HepG2 (cell line): ENCODE data around the gene DNAJC18. TPM values are rescaled to one million over a fixed set of nuclear protein-coding genes. Genes with fewer than 3 reads are reported as not detected.

Experiments used
- ATAC-seq: fragments of 200-7000 bp; cut with Tn5 transposase; 3 replicates; pipeline ENCODE4 v1.9.1; 2020; ENCODE audit warnings: mild to moderate bottlenecking, moderate library complexity
- BruUV-seq: library from RNA; stranded (reverse); fragments of 400-500 nt; replicated peaks from 2 replicates; lab custom pipeline; 2021; lab: Mats Ljungman, UMichigan
- CTCF ChIA-PET: fragments of 300-600 bp; formaldehyde crosslinking; extraction: SDS; loops from one replicate; lab custom pipeline; 2021; ENCODE audit warnings: low total read pairs, inconsistent platforms, low intra/inter-chr PET ratio; lab: Yijun Ruan, JAX
- POLR2A ChIA-PET: fragments of 350-600 bp; sonication (Branson Sonifier 250); formaldehyde crosslinking; loops from one replicate; lab custom pipeline; 2020; ENCODE audit warnings: antibody characterized with exemption, inconsistent platforms; lab: Yijun Ruan, JAX
- DNase-seq: peaks from one replicate; pipeline ENCODE4 v3.0.0-alpha.2; 2015; ENCODE audit warnings: low spot score
- FAIRE-seq: peaks from 3 replicates; lab custom pipeline; 2011; peaks lifted over from hg19 to GRCh38; lab: Jason Lieb, UNC
- H2AFZ ChIP-seq: one replicate; pipeline ENCODE4 v1.6.1; 2011; ENCODE audit warnings: low read length, inconsistent platforms
- H3K27ac ChIP-seq: fragments of 300-600 bp; 3 replicates; pipeline ENCODE4 v1.8.0; 2011; ENCODE audit warnings: mixed run types, mild to moderate bottlenecking, mixed read lengths, low read length, inconsistent platforms; ENCODE audit not compliant: insufficient read depth; ENCODE audit errors: extremely low read length
- H3K27me3 ChIP-seq, 2 experiments: fragments of 200-600 bp in 1 of 2; 2 replicates in 1 of 2; 3 replicates in 1 of 2; pipeline versions ENCODE4 v1.6.0 to v1.8.0; 2011; ENCODE audit warnings: low read length in 2 of 2, mild to moderate bottlenecking in 2 of 2, moderate library complexity in 2 of 2, inconsistent platforms in 1 of 2; ENCODE audit not compliant: insufficient read depth in 2 of 2, control insufficient read depth in 1 of 2
- H3K36me3 ChIP-seq, 2 experiments: fragments of 200-600 bp in 1 of 2; replicated peaks in 1 of 2; 2 replicates in 1 of 2; 3 replicates in 1 of 2; pipeline versions ENCODE4 v1.5.1 to v1.8.0; 2011; ENCODE audit warnings: low read length in 2 of 2, inconsistent platforms in 1 of 2; ENCODE audit not compliant: insufficient read depth in 2 of 2, control insufficient read depth in 1 of 2
- H3K4me1 ChIP-seq: 2 replicates; pipeline ENCODE4 v1.5.1; 2012; ENCODE audit warnings: low read length, inconsistent platforms; ENCODE audit not compliant: insufficient read depth
- H3K4me2 ChIP-seq: 2 replicates; pipeline ENCODE4 v1.6.0; 2011; ENCODE audit warnings: low read depth, low read length, inconsistent platforms
- H3K4me3 ChIP-seq, 3 experiments: fragments of 200-600 bp in 1 of 3; sonication (generic), shearing (Covaris generic) in 1 of 3; replicated peaks in 1 of 3; 2 replicates each; pipeline ENCODE4 v1.5.1; 2011 to 2016; ENCODE audit warnings: low read length in 3 of 3, inconsistent platforms in 2 of 3, low read depth in 2 of 3, mild to moderate bottlenecking in 2 of 3, control low read depth in 1 of 3, mixed read lengths in 1 of 3; ENCODE audit not compliant: insufficient read depth in 1 of 3
- H3K79me2 ChIP-seq: one replicate; pipeline ENCODE4 v1.6.1; 2011; ENCODE audit warnings: low read length, inconsistent platforms; ENCODE audit not compliant: insufficient read depth
- H3K9ac ChIP-seq: 2 replicates; pipeline ENCODE4 v1.6.0; 2011; ENCODE audit warnings: mild to moderate bottlenecking, low read depth, low read length, inconsistent platforms; ENCODE audit not compliant: insufficient read depth
- H3K9me3 ChIP-seq: 2 replicates; pipeline ENCODE4 v1.5.1; 2012; ENCODE audit warnings: mild to moderate bottlenecking, low read length
- H4K20me1 ChIP-seq: 2 replicates; pipeline ENCODE4 v1.6.0; 2011; ENCODE audit warnings: inconsistent platforms, mild to moderate bottlenecking, low read length, moderate library complexity; ENCODE audit not compliant: insufficient read depth
- ARHGAP35 ChIP-seq: sonication (generic); formaldehyde crosslinking; IDR thresholded peaks from 2 replicates; pipeline ENCODE4 v1.9.0; 2022; ENCODE audit warnings: mild to moderate bottlenecking, inconsistent platforms, moderate library complexity, missing genetic modification reagents, borderline replicate concordance
- CBX1 ChIP-seq: IDR thresholded peaks from one replicate; pipeline ENCODE4 v1.6.1; 2016; ENCODE audit warnings: antibody characterized with exemption, low read depth
- DPF2 ChIP-seq: sonication (generic); formaldehyde crosslinking; IDR thresholded peaks from 2 replicates; pipeline ENCODE4 v1.4.0; 2020; ENCODE audit warnings: mild to moderate bottlenecking, low read depth, missing genetic modification reagents, borderline replicate concordance
- GTF3A ChIP-seq: sonication (generic); formaldehyde crosslinking; conservative IDR thresholded peaks from 2 replicates; pipeline ENCODE4 v1.4.0; 2020; ENCODE audit warnings: mild to moderate bottlenecking, missing genetic modification reagents
- HOXA9 ChIP-seq: sonication (generic); formaldehyde crosslinking; IDR thresholded peaks from 2 replicates; pipeline ENCODE4 v1.8.1; 2022; ENCODE audit warnings: missing genetic modification reagents, mild to moderate bottlenecking, moderate library complexity, borderline replicate concordance
- KDM3A ChIP-seq: IDR thresholded peaks from 2 replicates; pipeline ENCODE4 v1.6.1; 2018; ENCODE audit warnings: low read depth, missing compliant biosample characterization
- MAFF ChIP-seq: IDR thresholded peaks from 2 replicates; pipeline ENCODE4 v1.6.1; 2011; ENCODE audit warnings: low read depth, low read length, improper control_type of control experiment
- MTF2 ChIP-seq: sonication (generic); formaldehyde crosslinking; IDR thresholded peaks from 2 replicates; pipeline ENCODE4 v1.5.0; 2020; ENCODE audit warnings: missing genetic modification reagents, borderline replicate concordance
- NFE2L1 ChIP-seq: sonication (generic); formaldehyde crosslinking; IDR thresholded peaks from 2 replicates; pipeline ENCODE4 v1.4.0; 2020; ENCODE audit warnings: missing genetic modification reagents, mild to moderate bottlenecking, borderline replicate concordance
- RAD51 ChIP-seq: fragments of 450-650 bp; IDR thresholded peaks from 2 replicates; pipeline ENCODE4 v1.6.1; 2016; ENCODE audit warnings: borderline replicate concordance
- RBM39 ChIP-seq: fragments of 200-400 bp; formaldehyde crosslinking; IDR thresholded peaks from one replicate; pipeline ENCODE4 v1.6.1; 2018; ENCODE audit warnings: antibody characterized with exemption, mild to moderate bottlenecking, low read depth, low read length; ENCODE audit not compliant: poor library complexity, severe bottlenecking
- RFX3 ChIP-seq: IDR thresholded peaks from 2 replicates; pipeline ENCODE4 v1.6.1; 2016; ENCODE audit warnings: missing biosample characterization, missing genetic modification reagents
- RXRB ChIP-seq: IDR thresholded peaks from 2 replicates; pipeline ENCODE4 v1.6.1; 2016; ENCODE audit warnings: borderline replicate concordance, missing genetic modification reagents, missing compliant biosample characterization
- SATB2 ChIP-seq: sonication (generic); formaldehyde crosslinking; IDR thresholded peaks from 2 replicates; pipeline ENCODE4 v1.5.0; 2020; ENCODE audit warnings: missing genetic modification reagents
- U2AF2 ChIP-seq: fragments of 200-400 bp; formaldehyde crosslinking; IDR thresholded peaks from 2 replicates; pipeline ENCODE4 v1.6.1; 2017; ENCODE audit warnings: low read depth, mild to moderate bottlenecking, low read length
- ZBTB34 ChIP-seq: sonication (generic); formaldehyde crosslinking; IDR thresholded peaks from 2 replicates; pipeline ENCODE4 v1.8.0; 2022; ENCODE audit warnings: mild to moderate bottlenecking, missing genetic modification reagents
- ZNF446 ChIP-seq: sonication (generic); formaldehyde crosslinking; IDR thresholded peaks from 2 replicates; pipeline ENCODE4 v1.5.0; 2020; ENCODE audit warnings: mild to moderate bottlenecking, missing genetic modification reagents
- ZNF563 ChIP-seq: sonication (generic); formaldehyde crosslinking; IDR thresholded peaks from 2 replicates; pipeline ENCODE4 v1.8.0; 2022; ENCODE audit warnings: mild to moderate bottlenecking, moderate library complexity, missing genetic modification reagents
- ZNF878 ChIP-seq: sonication (generic); formaldehyde crosslinking; IDR thresholded peaks from 2 replicates; pipeline ENCODE4 v1.8.1; 2023; ENCODE audit warnings: mild to moderate bottlenecking, missing genetic modification reagents, moderate library complexity
- WGBS: methylation state at CpG from one replicate; pipeline ENCODE4 v1.1.6; 2017; ENCODE audit warnings: low lambda C conversion rate; 5-methylcytosine and 5-hydroxymethylcytosine counted together
- in situ Hi-C: cut with HindIII; loops from 2 replicates; pipeline ENCODE4 v1.10.0; 2017; ENCODE audit warnings: low pct_unique_long_range_greater_than_20kb; ENCODE audit not compliant: extremely low pct_ligation_motif_present
- intact Hi-C: fragments of 100-400 bp; cut with micrococcal nuclease; formaldehyde crosslinking; loops from one replicate; pipeline ENCODE4 v1.10.0; 2022; ENCODE audit not compliant: unreplicated experiment
- polyA plus RNA-seq, 8 experiments: library from polyadenylated mRNA; depleted of rRNA in 3 of 8; stranded (reverse) in 7 of 8; unstranded in 1 of 8; fragments of >200 nt; fragmentation: Illumina TruSeq in 4 of 8; extraction: Trizol in 4 of 8; gene quantifications; 2 replicates each; pipeline versions ENCODE4 v1.2.1 to v1.2.3, GENCODE V29; 2011 to 2016; ENCODE audit warnings: low read depth in 4 of 8, missing spikeins in 1 of 8, mixed read lengths in 1 of 8; ENCODE audit not compliant: insufficient read depth in 1 of 8
- total RNA-seq, 5 experiments: library from RNA; depleted of rRNA; stranded (reverse); fragments of >200 nt; fragmentation: Illumina TruSeq; extraction: Trizol; gene quantifications; 2 replicates each; pipeline ENCODE4 v1.2.3, GENCODE V29; 2016; ENCODE audit warnings: low read depth in 1 of 5

Gene DNAJC18
- total and polyA plus RNA-seq, 2 of the 13 experiments (the other 11 are each of a cell fraction or from before 2014, with no cell fraction given): 6.5 to 6.6 TPM

GRCh38 chr5:139391570-139392323 is 47.6 kb downstream of the DNAJC18 start (continued):
- TF ChIP-seq ZNF878: no peak
- no peak for TF ChIP-seq ZNF446 (CRISPR knock-in tag)
- TF ChIP-seq RXRB: no peak
- TF ChIP-seq, all 625 proteins: peak for 0

- Histone ChIP-seq H3K36me3 (no peaks in the 10 kb centered on the region), H3K4me2 (no peak overlapping the region), H3K4me1 (peaks cover 63% of the 10 kb centered on the region), H3K9ac (no peak overlapping the region), H3K27ac (no peak overlapping the region), H3K79me2 (no peaks in the 10 kb centered on the region), H3K27me3 (no peaks in the 10 kb centered on the region), H3K9me3 (no peaks in the 10 kb centered on the region), H2AFZ (no peak overlapping the region), H4K20me1 (no peaks in the 10 kb centered on the region), H3K4me3 (no peak overlapping the region)
- intact Hi-C loops (no loop called here), in situ Hi-C loops (no loop called here)
- 75% methylated on average over 8 of the region's 10 CpGs for WGBS
- DNase-seq: no peak
- ATAC-seq: no peak
- POLR2A ChIA-PET: interaction anchor here (0.6 kb wide), 1 partner anchor 13 kb away, joined by 3 read pairs; the partner anchor contains the start of gene SPATA24
- CTCF ChIA-PET: no interaction called here
- TF ChIP-seq ARHGAP35 (CRISPR knock-in tag) (no peak), NFE2L1 (no peak), GTF3A (CRISPR knock-in tag) (no peak), KDM3A (CRISPR knock-in tag) (no peak), MTF2 (CRISPR knock-in tag) (no peak), ZNF563 (CRISPR knock-in tag) (no peak), RAD51 (no peak), SATB2 (CRISPR knock-in tag) (no peak), CBX1 (no peak), HOXA9 (CRISPR knock-in tag) (no peak), MAFF (no peak), RFX3 (CRISPR knock-in tag) (no peak), ZBTB34 (no peak), DPF2 (no peak), RBM39 (no peak), U2AF2 (no peak)
- BruUV-seq: no TSS peak
- no peak for FAIRE-seq
Measured at GRCh38 chr5:139390639-139391569, 48.4 kb downstream of the DNAJC18 start.
